Ovary (tissue), 3 donors: ENCODE results near the gene HADHA.

ENCODE experiments used
- EP300 ChIP-seq: sonication (generic); formaldehyde crosslinking; IDR thresholded peaks from one replicate; pipeline ENCODE4 v1.6.1; 2017; ENCODE audit warnings: antibody characterized with exemption
- POLR2A ChIP-seq: fragments of 450-650 bp; IDR thresholded peaks from one replicate; pipeline ENCODE4 v1.6.1; 2017; ENCODE audit warnings: antibody characterized with exemption, mild to moderate bottlenecking, moderate library complexity
- TF ChIP-seq, protein P1 (sequence below), 3 donors: fragments of 450-650 bp in 2 of 3; fragments of 200-600 bp in 1 of 3; IDR thresholded peaks; one replicate each; pipeline versions ENCODE4 v1.5.1 to v1.8.0; 2016 to 2022; ENCODE audit warnings: antibody characterized with exemption in 3 of 3, mild to moderate bottlenecking in 1 of 3
- donor health status: DM: no; HTN: no; CAD: no.

DNA sequence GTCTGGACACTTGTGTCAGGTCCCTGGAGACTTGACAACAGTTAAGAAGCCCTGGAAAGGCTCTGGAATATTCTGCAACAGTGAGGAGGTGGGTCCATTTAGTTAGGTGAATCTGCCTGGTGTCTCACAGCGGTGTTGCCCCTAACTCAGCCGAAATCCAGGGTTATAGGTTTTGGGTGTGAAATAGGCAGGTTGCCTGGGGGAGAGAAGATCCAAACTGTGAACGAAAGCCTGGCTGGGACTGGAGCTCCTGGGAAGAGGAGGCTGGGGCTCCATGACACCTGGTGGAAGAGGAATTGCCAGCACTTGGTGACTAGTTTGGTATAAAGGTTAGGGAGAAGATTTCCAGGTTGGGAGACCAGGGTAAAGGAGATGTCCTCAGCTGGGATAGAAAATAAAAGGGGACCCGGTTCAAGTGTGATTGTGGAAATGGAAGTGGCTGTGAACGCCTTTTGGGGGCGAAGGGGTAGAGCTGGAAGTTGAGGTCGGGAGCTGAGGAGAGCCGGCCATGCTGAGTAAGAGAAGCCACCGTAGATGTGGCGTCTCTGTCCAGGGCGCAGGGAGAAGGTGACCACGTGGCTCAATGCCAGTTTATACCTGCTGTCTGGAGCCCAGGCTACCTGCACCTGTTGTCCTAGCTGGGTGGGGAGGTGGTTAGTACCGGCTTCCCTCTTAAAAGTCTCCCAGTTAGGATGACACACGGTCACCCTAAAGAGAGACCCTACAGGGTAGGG is 74.6 kb downstream of the HADHA start:
- TF ChIP-seq, protein P1, sequence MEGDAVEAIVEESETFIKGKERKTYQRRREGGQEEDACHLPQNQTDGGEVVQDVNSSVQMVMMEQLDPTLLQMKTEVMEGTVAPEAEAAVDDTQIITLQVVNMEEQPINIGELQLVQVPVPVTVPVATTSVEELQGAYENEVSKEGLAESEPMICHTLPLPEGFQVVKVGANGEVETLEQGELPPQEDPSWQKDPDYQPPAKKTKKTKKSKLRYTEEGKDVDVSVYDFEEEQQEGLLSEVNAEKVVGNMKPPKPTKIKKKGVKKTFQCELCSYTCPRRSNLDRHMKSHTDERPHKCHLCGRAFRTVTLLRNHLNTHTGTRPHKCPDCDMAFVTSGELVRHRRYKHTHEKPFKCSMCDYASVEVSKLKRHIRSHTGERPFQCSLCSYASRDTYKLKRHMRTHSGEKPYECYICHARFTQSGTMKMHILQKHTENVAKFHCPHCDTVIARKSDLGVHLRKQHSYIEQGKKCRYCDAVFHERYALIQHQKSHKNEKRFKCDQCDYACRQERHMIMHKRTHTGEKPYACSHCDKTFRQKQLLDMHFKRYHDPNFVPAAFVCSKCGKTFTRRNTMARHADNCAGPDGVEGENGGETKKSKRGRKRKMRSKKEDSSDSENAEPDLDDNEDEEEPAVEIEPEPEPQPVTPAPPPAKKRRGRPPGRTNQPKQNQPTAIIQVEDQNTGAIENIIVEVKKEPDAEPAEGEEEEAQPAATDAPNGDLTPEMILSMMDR (IDR thresholded peaks at IDR 0.05): no peak
- no peak for TF ChIP-seq EP300
- no peak for TF ChIP-seq POLR2A
